ENCODE measurements around the gene NDUFV3. TPM values are rescaled to one million over a fixed set of nuclear protein-coding genes. Genes with fewer than 3 reads are reported as not detected.
"Not testable (repeated sequence)": the region's sequence is repeated elsewhere in the genome, so short reads cannot be mapped to it uniquely, and the experiment has no call there.

The NDUFV3 gene
- total and polyA plus RNA-seq, 7 donors = 37.3 to 105 (median 74.8) TPM

DNA sequence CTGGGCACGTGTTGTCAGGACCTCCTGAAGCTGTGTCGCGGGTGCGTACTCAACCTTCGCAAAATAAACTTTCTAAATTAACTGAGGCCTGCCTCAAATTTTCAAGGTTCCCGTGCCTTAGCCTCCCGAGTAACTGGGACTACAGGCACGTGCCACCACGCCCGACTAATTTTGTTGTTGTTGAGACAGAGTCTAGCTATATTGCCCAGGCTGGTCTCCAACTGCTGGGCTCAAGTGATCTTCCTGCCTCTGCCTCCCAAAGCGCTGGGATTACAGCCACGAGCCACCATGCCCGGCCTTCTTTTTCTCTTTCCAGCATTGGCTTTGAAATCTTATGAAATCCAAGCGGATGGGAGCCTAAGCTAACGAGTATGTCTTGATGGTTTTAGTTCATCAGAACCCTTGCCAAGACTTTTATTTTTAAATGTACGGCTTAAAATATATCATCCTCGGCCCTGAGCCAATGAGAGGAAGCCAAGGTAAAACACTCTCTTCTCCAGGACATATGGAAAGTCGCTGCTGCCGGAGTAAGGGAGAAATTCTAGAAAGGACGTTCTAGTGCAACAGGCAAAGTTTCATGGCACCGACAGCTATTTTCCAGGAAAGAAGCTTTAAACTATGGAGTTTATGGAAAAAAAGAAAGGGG is 45.0 kb downstream of the NDUFV3 start:
- TF ChIP-seq CTCF (IDR thresholded peaks at IDR 0.05) = no peak
- Histone ChIP-seq H3K27ac (no peak overlapping the region), H3K9me3 (no peaks in the 10 kb centered on the region), H3K27me3 (ENCODE audit: insufficient read depth in 3 of 3, low read length in 2 of 3) (no peaks in the 10 kb centered on the region), H3K4me1 (peaks cover 13% of the 10 kb centered on the region), H3K4me3 (no peak overlapping the region), H3K36me3 (ENCODE audit: insufficient read depth in 1 of 2, low read depth in 1 of 2) (no peaks in the 10 kb centered on the region)
- no peak for ATAC-seq
- 70 to 79% (median 75%) methylated on average over 21 of the region's 21 CpGs for WGBS, 3 donors
- no peak for DNase-seq
- intact Hi-C loops (cut with DNase I) = loop anchor here (5.0 to 10.0 kb wide), 3 partner anchors 34 to 57 kb away; partner anchors contain the start of gene PKNOX1 (in 1 of the 2)

GRCh38 chr21:42938606-42938995 is 45.5 kb downstream of the NDUFV3 start:
- not testable (repeated sequence) for DNase-seq; H3K27me3 ChIP-seq (ENCODE audit: insufficient read depth in 3 of 3, low read length in 2 of 3); ATAC-seq; H3K36me3 ChIP-seq (ENCODE audit: insufficient read depth in 1 of 2, low read depth in 1 of 2); H3K27ac ChIP-seq; H3K9me3 ChIP-seq; H3K4me3 ChIP-seq
- H3K4me1 ChIP-seq = peaks cover 13% of the 10 kb centered on the region
- WGBS, 3 donors = 88 to 96% (median 90%) methylated on average over 6 of the region's 6 CpGs
- intact Hi-C loops (cut with DNase I) = loop anchor here (5.0 to 10.0 kb wide), 3 partner anchors 34 to 56 kb away; partner anchors contain the start of gene PKNOX1 (in 1 of the 2)

- H3K27ac ChIP-seq = peak overlapping the region; percentile 56
- peak; percentile 98 to 99 (median 98) for ATAC-seq
- no peaks in the 10 kb centered on the region for H3K36me3 ChIP-seq (ENCODE audit: insufficient read depth in 1 of 2, low read depth in 1 of 2)
- no peak for TF ChIP-seq CTCF (IDR thresholded peaks at IDR 0.05)
- H3K27me3 ChIP-seq (ENCODE audit: insufficient read depth in 3 of 3, low read length in 2 of 3) = no peaks in the 10 kb centered on the region
- no peaks in the 10 kb centered on the region for H3K9me3 ChIP-seq
- H3K4me1 ChIP-seq = peaks cover 13% of the 10 kb centered on the region
- peak; percentile 70 to 77 for DNase-seq
- intact Hi-C loops (cut with DNase I) = loop anchor here (5.0 to 10.0 kb wide), 3 partner anchors 33 to 55 kb away; partner anchors contain the start of gene PKNOX1 (in 1 of the 2)
- no peak overlapping the region for H3K4me3 ChIP-seq
- 20 to 24% (median 20%) methylated on average over 16 of the region's 16 CpGs for WGBS, 3 donors
Measured at GRCh38 chr21:42939582-42940413, 46.7 kb downstream of the NDUFV3 start.

- Histone ChIP-seq H3K4me1 (peaks cover 13% of the 10 kb centered on the region), H3K9me3 (no peaks in the 10 kb centered on the region), H3K4me3 (no peak overlapping the region), H3K36me3 (ENCODE audit: insufficient read depth in 1 of 2, low read depth in 1 of 2) (no peaks in the 10 kb centered on the region), H3K27me3 (ENCODE audit: insufficient read depth in 3 of 3, low read length in 2 of 3) (no peaks in the 10 kb centered on the region), H3K27ac (no peak overlapping the region)
- no peak for TF ChIP-seq CTCF (IDR thresholded peaks at IDR 0.05)
- no peak for DNase-seq
- ATAC-seq = no peak
- intact Hi-C loops (cut with DNase I) = no loop called here
- 94 to 95% (median 94%) methylated on average over 6 of the region's 6 CpGs for WGBS, 3 donors
Measured at GRCh38 chr21:42941696-42942085, 48.6 kb downstream of the NDUFV3 start.

DNA sequence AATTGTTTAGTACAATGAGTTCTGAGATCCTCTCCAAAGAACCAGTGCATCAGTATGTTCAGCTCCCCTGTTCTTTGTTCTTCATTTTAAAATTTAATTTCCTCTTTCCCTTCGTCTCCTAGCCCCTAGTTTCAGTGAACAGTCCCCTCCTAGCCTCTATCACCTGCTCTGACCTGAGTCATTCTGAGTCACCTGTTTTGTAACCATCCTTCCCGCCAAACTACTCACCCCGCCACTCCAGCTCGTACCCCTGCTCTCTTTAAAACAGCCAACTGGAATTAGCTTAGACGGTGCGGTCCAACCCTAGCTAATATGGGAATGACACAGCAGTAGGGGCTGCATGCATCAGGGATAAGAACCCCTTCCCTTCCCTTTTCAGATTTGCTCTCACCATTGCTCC is 49.1 kb downstream of the NDUFV3 start:
- intact Hi-C loops (cut with DNase I) = no loop called here
- H3K4me1 ChIP-seq = peaks cover 13% of the 10 kb centered on the region
- H3K4me3 ChIP-seq = no peak overlapping the region
- H3K36me3 ChIP-seq (ENCODE audit: insufficient read depth in 1 of 2, low read depth in 1 of 2) = no peaks in the 10 kb centered on the region
- H3K27ac ChIP-seq = no peak overlapping the region
- DNase-seq = no peak
- no peaks in the 10 kb centered on the region for H3K27me3 ChIP-seq (ENCODE audit: insufficient read depth in 3 of 3, low read length in 2 of 3)
- H3K9me3 ChIP-seq = no peaks in the 10 kb centered on the region
- no peak for TF ChIP-seq CTCF (IDR thresholded peaks at IDR 0.05)
- 71 to 79% (median 74%) methylated on average over 6 of the region's 6 CpGs for WGBS, 3 donors
- no peak for ATAC-seq

- H3K9me3 ChIP-seq; H3K4me1 ChIP-seq; ATAC-seq; DNase-seq; H3K4me3 ChIP-seq; H3K36me3 ChIP-seq (ENCODE audit: insufficient read depth in 1 of 2, low read depth in 1 of 2); intact Hi-C loops (cut with DNase I); H3K27me3 ChIP-seq (ENCODE audit: insufficient read depth in 3 of 3, low read length in 2 of 3); H3K27ac ChIP-seq: not testable (repeated sequence)
- 80 to 84% (median 83%) methylated on average over 13 of the region's 13 CpGs for WGBS, 3 donors
Measured at GRCh38 chr21:42949094-42949755, 56.1 kb downstream of the NDUFV3 start.

DNA sequence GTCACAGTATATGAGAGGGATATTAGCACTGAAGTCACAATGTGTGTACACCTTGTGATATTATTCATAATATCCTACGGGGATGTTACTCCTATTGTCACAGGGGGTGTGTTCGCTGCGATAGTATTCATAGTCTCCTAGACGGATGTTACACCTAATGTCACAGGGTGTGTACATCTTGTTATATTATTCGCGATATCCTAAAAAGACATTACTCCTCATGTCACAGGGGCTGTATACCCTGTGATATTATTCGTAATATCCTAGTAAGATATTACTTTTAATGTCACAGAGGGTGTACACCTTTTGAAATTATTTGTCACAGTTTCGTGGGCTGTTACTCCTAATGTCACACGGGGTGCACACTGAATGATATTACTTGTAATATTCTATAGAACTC is 58.1 kb downstream of the NDUFV3 start:
- H3K4me1 ChIP-seq; H3K9me3 ChIP-seq; H3K36me3 ChIP-seq (ENCODE audit: insufficient read depth in 1 of 2, low read depth in 1 of 2); H3K4me3 ChIP-seq; H3K27me3 ChIP-seq (ENCODE audit: insufficient read depth in 3 of 3, low read length in 2 of 3); ATAC-seq; intact Hi-C loops (cut with DNase I); H3K27ac ChIP-seq; DNase-seq: not testable (repeated sequence)
- 95 to 97% (median 96%) methylated on average over 9 of the region's 9 CpGs for WGBS, 3 donors
